Activated CD8-positive, alpha-beta memory T cell treated with anti-CD3 and anti-CD28 coated beads for 1 hour (primary cell): ENCODE results near the gene KIFC3.
"Not testable (repeated sequence)": the region's sequence is repeated elsewhere in the genome, so short reads cannot be mapped to it uniquely, and the experiment has no call there.

Experiments
- DNase-seq, 2 donors: peaks; one replicate each; pipeline ENCODE4 v3.0.0-alpha.2; 2020; ENCODE audit warnings: low read depth in 1 of 2; ENCODE audit errors: extremely low read depth in 1 of 2

Gene KIFC3

DNA sequence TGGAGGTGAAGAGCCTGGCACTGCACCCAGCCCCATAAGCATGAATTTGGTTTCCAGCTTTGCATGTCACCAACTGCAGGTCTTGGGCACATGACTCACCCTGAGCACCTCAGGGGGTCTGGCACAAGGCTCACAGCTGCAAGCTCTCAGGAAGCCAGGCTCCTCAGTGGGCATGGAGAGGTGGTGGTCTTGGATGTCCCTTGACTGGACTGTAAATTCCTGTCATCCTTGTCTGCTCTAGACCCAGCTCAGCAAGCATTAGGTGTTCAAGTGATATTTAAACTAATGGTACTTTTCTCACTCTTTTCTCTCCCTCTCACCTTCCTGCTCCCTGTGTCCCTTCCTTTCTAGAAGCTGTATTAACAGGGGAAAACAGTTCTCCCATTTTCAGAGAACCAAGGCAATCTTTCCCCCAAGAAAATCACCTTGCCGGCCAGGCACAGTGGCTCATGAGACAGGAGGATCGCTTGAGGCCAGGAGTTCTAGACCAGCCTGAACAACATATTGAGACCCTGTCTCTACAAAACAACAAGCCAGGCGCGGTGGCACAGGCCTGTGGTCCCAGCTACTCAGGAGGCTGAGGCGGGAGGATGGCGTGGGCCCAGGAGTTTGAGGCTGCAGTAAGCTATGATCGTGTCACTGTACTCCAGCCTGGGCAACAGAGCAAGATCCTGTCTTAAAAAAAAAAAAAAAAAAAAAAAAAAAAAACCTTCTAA lies 5.1 kb upstream of the KIFC3 start:
- DNase-seq: no peak

DNA sequence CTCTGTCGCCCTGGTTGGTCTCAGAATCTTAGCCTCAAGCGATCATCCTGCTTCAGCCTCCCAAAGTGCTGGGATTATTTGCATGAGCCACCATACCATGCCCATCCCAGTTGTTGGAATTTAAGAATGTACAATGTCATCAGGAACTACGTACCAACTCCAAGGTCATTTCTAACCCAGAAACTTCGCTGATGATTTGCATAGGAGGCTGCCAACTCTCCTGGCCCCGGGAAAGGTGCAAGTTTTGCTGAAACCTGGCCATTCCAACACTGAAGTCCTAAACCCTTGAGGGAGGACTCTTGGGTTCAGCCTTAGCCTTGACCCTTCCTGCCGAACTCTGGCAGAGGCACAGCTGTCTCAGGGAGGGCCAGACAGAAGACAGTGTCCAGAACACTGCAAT lies 2.9 kb upstream of the KIFC3 start:
- no peak for DNase-seq

GRCh38 chr16:57804111-57804837 lies 2.0 kb upstream of the KIFC3 start:
- DNase-seq: no peak

- DNase-seq: no peak
Observed at GRCh38 chr16:57803134-57803990, 1.1 kb upstream of the KIFC3 start.

GRCh38 chr16:57801809-57802340 lies 416 bp downstream of the KIFC3 start:
- no peak for DNase-seq

DNA sequence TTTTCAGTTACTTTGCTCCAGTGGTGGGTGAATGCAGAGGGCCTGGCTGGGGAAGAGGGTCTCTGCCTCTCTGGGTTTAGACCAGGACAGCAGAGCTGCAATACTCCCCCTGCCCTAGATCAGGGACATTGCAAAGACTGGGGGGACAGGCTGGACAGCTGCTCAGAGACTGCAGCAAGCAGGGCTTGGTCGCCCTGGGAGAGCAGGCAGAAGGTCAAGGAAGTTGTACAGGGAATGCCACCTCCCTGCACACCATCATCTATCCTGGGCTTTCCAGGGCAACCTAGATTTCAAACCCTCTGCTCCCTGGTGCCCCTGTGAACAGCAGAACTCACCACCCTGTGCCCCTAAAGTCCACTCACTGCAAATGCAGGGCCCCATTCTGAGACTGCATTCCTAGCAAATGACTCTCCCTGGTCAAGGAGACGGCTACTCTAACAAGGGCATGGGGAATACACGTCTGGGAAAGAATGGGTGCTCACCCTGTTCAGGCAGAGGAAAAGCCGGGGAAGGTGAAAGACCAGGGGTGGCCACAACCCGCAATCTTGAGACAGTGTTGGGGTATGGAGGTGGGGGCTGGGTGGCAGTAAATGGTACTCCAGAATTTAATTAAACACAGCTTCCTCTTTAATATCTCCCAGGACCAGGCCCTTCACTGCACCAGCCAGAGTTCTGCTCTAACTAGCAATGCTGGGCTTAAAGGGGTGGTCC lies 1.0 kb downstream of the KIFC3 start:
- DNase-seq: no peak

DNA sequence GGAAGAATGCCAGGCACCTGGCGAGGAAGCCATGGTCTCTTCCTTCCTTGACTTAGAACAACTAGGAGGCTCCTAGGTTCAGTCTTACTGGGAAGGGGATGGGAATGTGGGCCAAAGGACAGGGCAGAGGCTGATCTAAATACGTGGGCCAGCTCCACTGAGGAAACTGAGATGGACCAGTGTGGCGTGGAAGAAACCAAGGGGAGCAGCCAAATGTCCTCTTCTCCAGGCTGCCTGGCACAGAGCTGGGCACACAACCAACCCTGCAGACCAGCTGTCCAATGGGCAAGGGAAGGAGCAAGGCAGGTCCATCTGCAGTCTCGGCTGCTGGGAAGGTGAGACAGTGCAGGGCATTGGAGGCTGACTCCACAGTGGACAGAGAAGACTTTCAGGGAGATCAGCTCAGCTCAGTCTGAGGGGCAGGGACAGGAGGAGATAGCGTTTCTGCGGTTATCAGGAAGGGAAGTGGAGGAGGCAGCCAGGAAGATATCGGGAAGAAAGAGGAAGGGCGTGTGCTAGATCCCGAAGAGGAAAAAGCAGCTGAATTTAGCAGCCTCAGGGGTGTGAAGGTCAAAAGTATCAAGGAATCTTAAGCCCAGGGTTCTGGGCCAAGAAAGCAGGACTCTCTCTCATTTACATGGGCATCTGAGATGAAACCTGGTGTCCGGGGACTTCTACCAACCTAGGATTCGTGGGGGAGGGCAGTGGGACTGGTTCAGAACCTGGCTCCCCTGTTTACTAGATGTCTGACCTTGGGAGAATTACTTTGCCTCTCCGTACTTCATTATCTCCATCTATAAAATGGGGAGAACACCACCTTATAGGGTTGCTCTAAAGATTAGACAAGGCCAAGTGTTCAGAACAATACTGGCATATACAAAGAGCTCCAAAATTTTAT lies 1.8 kb downstream of the KIFC3 start:
- DNase-seq: no peak

DNA sequence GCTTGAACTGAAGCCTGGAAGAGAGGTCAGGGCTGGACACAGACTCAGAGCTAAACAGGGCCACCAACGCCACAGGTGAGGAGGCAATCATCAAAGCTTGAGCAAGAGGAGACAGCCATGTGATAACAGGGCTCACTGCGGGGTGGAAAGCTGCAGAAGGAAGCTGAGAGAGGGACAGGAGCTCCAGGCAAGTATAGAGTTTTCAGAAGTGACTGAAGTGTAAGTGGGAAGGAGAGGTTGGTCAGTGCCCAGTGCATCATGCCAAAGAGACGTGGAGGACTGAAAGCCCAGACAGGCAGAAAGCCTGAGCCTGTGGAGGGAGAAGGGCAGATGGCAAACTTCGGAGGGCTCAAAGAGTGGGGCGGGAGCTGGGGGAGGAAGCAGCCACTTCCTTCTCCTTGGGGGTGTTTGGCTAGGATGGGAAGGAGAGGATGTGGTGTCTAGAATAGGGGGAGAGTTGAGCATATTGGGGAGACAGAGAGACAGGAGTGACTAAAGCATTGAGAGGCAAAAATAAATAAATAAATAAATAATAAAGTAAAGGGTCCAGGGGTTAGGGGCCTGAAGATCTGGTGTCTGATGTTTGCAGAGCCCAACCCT lies 2.6 kb downstream of the KIFC3 start:
- DNase-seq: no peak

GRCh38 chr16:57798953-57799599 lies 3.2 kb downstream of the KIFC3 start:
- no peak for DNase-seq

- no peak for DNase-seq
Observed at GRCh38 chr16:57798267-57798810, 4.0 kb downstream of the KIFC3 start.

DNA sequence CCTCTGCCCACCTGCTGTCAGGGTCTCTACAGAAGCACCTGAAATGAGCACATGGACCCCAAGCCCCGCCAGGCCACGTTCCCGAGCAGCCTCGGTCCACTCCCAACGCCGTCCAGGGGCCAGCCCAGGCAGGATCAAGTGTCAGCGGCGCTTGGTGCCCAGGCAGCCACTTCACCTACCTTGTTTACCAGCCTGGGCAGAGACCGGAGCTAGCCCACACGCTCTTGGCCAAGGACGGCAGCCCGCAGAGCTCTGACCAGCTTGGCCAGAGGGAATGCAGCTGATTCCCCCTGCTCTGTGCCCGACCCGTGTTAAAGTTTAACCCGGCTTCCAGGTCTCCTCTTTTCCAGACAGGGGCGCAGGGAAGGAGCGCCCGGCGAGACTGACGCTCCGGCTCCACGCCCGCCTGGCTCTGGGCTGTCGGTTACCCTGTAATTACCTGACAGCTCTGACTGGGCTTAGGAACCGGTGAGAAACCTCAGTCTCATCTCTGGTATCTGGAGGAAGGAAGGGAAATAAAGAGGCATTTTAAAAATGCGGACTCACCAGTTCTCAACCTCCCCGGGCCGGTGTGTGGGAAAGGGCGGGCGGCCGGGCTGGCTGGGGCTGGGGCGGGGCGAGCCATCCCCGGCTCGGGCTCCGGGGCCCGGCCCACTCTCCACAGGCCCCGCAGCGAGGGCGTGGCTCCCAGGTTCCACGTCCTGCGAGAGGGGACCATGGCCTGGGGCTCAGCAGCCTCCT lies 4.6 kb downstream of the KIFC3 start:
- no peak for DNase-seq

DNA sequence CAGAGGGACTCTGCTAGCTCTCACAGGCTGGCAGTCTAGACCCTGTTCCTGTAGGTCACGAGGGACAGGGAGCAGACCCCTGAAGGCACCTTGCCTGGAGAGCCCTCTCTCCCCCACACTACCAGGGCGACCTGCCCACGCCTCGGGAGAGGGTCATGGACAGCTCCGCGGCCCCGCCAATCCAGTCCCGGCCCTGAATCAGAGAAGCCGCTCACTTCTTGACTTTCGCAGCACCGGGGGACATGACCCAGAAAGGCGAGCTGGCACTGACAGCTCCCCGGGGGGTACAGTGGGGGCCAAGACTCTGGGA lies 5.1 kb downstream of the KIFC3 start:
- DNase-seq: no peak

DNA sequence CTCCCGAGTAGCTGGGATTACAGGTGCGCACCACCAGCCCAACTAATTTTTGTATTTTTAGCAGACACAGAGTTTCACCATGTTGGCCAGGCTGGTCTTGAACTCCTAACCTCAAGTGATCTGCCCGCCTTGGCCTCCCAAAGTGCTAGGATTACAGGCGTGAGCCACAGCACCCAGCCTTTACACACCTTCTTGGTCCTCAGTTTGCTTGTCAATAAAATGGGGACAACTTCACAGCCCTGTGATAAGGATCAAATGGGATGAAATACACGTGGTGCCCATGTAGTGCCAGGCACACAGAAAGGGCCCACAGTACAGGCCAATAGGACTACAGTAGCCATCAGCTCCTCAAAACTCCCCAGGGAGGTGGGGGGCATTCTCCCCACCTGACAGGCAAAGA lies 6.3 kb downstream of the KIFC3 start:
- DNase-seq: not testable (repeated sequence)

GRCh38 chr16:57795431-57795878 lies 6.8 kb downstream of the KIFC3 start:
- DNase-seq: no peak

- no peak for DNase-seq
Observed at GRCh38 chr16:57794849-57795430, 7.4 kb downstream of the KIFC3 start.

DNA sequence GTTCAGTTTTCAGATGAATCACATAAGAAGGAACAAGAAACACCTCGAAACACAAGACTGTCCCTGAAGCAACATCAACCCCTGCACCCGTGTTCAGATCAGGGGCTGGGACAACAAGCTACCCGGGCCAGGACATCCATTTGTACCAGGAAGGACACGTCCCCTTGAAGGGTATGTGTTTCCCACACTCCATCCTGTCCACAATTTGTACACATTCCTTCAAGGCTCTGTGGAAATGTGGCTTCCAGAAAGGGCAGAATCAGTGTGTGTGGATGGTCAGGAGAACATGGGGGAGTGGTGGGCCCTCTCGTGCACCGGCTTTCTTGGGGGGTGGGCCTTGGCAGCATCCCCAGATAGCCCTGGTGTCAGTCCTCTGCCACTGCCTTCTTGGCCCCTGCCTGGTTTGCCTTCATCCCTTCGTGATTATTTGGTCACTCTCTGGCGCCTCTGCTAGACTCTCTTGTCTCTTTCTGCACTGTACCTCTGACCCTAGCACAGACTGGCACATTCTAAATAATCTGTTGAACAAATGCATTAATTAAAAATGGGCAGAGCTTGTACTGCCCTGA lies 10.3 kb downstream of the KIFC3 start:
- no peak for DNase-seq

- no peak for DNase-seq
Observed at GRCh38 chr16:57791195-57791892, 10.9 kb downstream of the KIFC3 start.
